K562 (cell line): ENCODE measurements around the gene CERS2. TPM values are rescaled to one million over a fixed set of nuclear protein-coding genes. Genes with fewer than 3 reads are reported as not detected.
A peak's percentile ranks its signal among the peaks of the same experiment; 100 is the strongest.

Source experiments
- AFF4 ChIP-seq: sonication (generic); formaldehyde crosslinking; IDR thresholded peaks from 2 replicates; pipeline ENCODE4 v1.8.0; 2023; ENCODE audit warnings: mild to moderate bottlenecking, missing genetic modification reagents
- ATF3 ChIP-seq, 2 experiments: fragments of 450-650 bp in 1 of 2; sonication (generic) in 1 of 2; formaldehyde crosslinking in 1 of 2; IDR thresholded peaks in 1 of 2; conservative IDR thresholded peaks in 1 of 2; 2 replicates each; pipeline versions ENCODE4 v1.6.1 to v1.8.1; 2016 to 2023; ENCODE audit warnings: mild to moderate bottlenecking in 2 of 2, moderate library complexity in 2 of 2, inconsistent platforms in 1 of 2, missing genetic modification reagents in 1 of 2
- C11orf30 ChIP-seq: fragments of 450-650 bp; IDR thresholded peaks from 2 replicates; pipeline ENCODE4 v1.6.1; 2016; ENCODE audit warnings: low read depth, mild to moderate bottlenecking
- CBX5 ChIP-seq: IDR thresholded peaks from 2 replicates; pipeline ENCODE4 v1.6.1; 2014; ENCODE audit warnings: low read depth, borderline replicate concordance
- CEBPG ChIP-seq, 3 experiments: fragments of 200-800 bp in 1 of 3; sonication (Bioruptor generic) in 1 of 3; sonication (generic) in 1 of 3; formaldehyde crosslinking in 1 of 3; IDR thresholded peaks in 2 of 3; conservative IDR thresholded peaks in 1 of 3; 2 replicates each; pipeline versions ENCODE4 v1.6.1 to v1.8.0; 2016 to 2022; ENCODE audit warnings: missing compliant biosample characterization in 2 of 3, missing genetic modification characterization in 2 of 3, mild to moderate bottlenecking in 1 of 3, missing genetic modification reagents in 1 of 3
- GATA2 ChIP-seq: sonication (generic); formaldehyde crosslinking; IDR thresholded peaks from 2 replicates; pipeline ENCODE4 v1.4.0; 2020; ENCODE audit warnings: mild to moderate bottlenecking, missing genetic modification reagents
- MYC ChIP-seq, 2 experiments: fragments of 250-450 bp in 1 of 2; sonication (Bioruptor Pico) in 1 of 2; IDR thresholded peaks; 2 replicates each; pipeline versions ENCODE4 v1.5.1 to v1.6.1; 2012 to 2021; ENCODE audit warnings: low read depth in 2 of 2, borderline replicate concordance in 1 of 2, improper control_type of control experiment in 1 of 2, low read length in 1 of 2, mild to moderate bottlenecking in 1 of 2, moderate library complexity in 1 of 2
- NRF1 ChIP-seq, 2 experiments: fragments of 450-650 bp; IDR thresholded peaks in 1 of 2; conservative IDR thresholded peaks in 1 of 2; 2 replicates each; pipeline ENCODE4 v1.6.1; 2014; ENCODE audit warnings: mild to moderate bottlenecking in 2 of 2
- RB1 ChIP-seq: fragments of 450-650 bp; IDR thresholded peaks from 2 replicates; pipeline ENCODE4 v1.6.1; 2017; ENCODE audit warnings: low read depth, mild to moderate bottlenecking
- ZC3H4 ChIP-seq: sonication (generic); formaldehyde crosslinking; IDR thresholded peaks from 2 replicates; pipeline ENCODE4 v1.9.0; 2021; ENCODE audit warnings: missing genetic modification reagents, borderline replicate concordance
- ZC3H8 ChIP-seq: fragments of 450-650 bp; IDR thresholded peaks from 2 replicates; pipeline ENCODE4 v1.6.1; 2017
- ZNF589 ChIP-seq: fragments of 200-800 bp; sonication (Bioruptor generic); IDR thresholded peaks from 2 replicates; pipeline ENCODE4 v1.6.1; 2016; ENCODE audit warnings: low read depth, missing genetic modification characterization, missing compliant biosample characterization
- ZNF592 ChIP-seq: fragments of 450-650 bp; IDR thresholded peaks from 2 replicates; pipeline ENCODE4 v1.6.1; 2017; ENCODE audit warnings: antibody characterized with exemption, mild to moderate bottlenecking
- polyA plus RNA-seq, 8 experiments: library from polyadenylated mRNA; depleted of rRNA in 4 of 8; stranded (reverse) in 5 of 8; unstranded in 3 of 8; fragments of >200 nt; fragmentation: Nextera tagmentation in 2 of 8; fragmentation: Illumina TruSeq in 1 of 8; extraction: Ambion mirVana in 2 of 8; extraction: Trizol in 1 of 8; gene quantifications; 2 replicates each; pipeline versions ENCODE4 v1.2.1 to v1.2.3, GENCODE V29; 2011 to 2014; ENCODE audit warnings: inconsistent platforms in 1 of 8, missing spikeins in 1 of 8
- total RNA-seq, 7 experiments: library from RNA; depleted of rRNA in 6 of 7; stranded (reverse); fragments of >200 nt in 6 of 7; fragmentation: Illumina TruSeq in 2 of 7; extraction: Trizol in 2 of 7; gene quantifications; 2 replicates each; pipeline versions ENCODE4 v1.2.1 to v1.2.3, GENCODE V29; 2011 to 2021; ENCODE audit warnings: low replicate concordance in 1 of 7

The CERS2 gene
- total and polyA plus RNA-seq, 9 of the 15 experiments (the other 6 are each of a cell fraction or from before 2014, with no cell fraction given), result 23.4 to 295 (median 132) TPM

GRCh38 chr1:150973836-150974579 lies 627 bp downstream of the CERS2 start (continued):
- peak; percentile 60 for TF ChIP-seq MYC (IDR thresholded peaks at IDR 0.05; ENCODE audit: low read depth, low read length)
- no peak for TF ChIP-seq MYC (CRISPR knock-in tag; IDR thresholded peaks at IDR 0.05; ENCODE audit: borderline replicate concordance, low read depth)
- TF ChIP-seq RB1, result no peak
- TF ChIP-seq NRF1 (conservative IDR thresholded peaks at IDR 0.05 in 1 of 2, IDR thresholded peaks at IDR 0.05 in 1 of 2), result 0 out of 4 replicates have a peak, but pooled peaks of 1 of the 2 experiments have one; percentile 24
- peak; percentile 37; the same call in 1 of the 2 replicates for TF ChIP-seq CEBPG (CRISPR knock-in tag; IDR thresholded peaks at IDR 0.05)
- no peak for TF ChIP-seq CEBPG (tag; conservative IDR thresholded peaks at IDR 0.05 in 1 of 2, IDR thresholded peaks at IDR 0.05 in 1 of 2)
- no peak for TF ChIP-seq ZC3H8
- TF ChIP-seq ATF3 (IDR thresholded peaks at IDR 0.05), result no peak
- TF ChIP-seq ATF3 (CRISPR knock-in tag; conservative IDR thresholded peaks at IDR 0.05), result no peak
- TF ChIP-seq C11orf30, result no peak
- TF ChIP-seq AFF4, result 0 out of 2 replicates have a peak, but pooled peaks have one; percentile 30
- TF ChIP-seq ZC3H4 (CRISPR knock-in tag), result no peak
- TF ChIP-seq CBX5, result no peak
- TF ChIP-seq ZNF589, result no peak
- TF ChIP-seq GATA2, result no peak
- TF ChIP-seq ZNF592, result no peak
